ENCODE measurements around the gene CYP4F22.

DNA sequence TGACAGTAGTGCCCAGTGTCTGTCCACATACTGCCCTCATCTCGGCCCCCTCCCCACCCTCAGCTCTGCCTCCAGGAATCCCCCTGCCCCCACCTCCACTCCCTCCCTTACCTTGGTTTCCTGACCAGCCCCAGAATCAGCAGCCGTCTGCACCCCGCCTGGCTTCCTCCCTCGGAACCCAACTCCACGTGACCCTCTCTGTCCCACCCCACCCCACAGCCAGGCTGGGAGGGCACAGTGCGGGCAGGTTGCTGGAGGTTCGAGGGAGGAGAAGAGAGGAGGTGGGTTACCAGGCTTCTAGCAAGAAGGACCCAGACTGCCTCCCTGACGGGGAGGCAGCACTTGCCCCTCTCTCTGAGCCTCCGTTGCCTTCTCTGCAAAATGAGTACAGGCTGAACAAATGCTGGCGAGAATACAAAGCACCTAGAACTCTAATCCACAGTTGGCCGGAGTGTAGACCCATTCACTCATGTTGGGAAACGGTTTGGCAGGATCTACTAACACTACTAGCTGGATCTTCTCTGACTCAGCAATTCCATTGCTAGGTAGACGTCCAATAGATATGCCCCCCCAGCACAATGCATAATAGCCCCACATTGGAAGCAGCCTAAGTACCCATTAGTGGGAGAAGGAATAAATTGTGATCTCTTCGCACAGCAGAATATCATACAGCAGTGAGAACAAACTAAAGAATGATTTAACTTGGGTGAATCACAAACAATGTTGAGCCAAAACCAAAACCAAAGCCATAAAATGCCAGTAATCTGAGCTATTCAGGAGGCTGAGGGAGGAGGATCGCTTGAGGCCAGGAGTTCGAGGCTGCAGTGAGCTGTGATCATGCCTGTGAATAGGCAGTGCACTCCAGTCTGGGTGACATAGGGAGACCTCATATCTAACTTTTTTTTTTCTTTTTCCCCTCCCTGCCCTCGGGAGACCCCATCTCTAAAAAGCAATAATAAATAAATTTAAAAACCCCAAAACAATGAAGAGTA lies 43.6 kb upstream of the CYP4F22 start, which contains the start of gene RASAL3:
- TF ChIP-seq, protein P1, sequence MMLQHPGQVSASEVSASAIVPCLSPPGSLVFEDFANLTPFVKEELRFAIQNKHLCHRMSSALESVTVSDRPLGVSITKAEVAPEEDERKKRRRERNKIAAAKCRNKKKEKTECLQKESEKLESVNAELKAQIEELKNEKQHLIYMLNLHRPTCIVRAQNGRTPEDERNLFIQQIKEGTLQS (IDR thresholded peaks at IDR 0.05), result no peak
- TF ChIP-seq, protein P2, sequence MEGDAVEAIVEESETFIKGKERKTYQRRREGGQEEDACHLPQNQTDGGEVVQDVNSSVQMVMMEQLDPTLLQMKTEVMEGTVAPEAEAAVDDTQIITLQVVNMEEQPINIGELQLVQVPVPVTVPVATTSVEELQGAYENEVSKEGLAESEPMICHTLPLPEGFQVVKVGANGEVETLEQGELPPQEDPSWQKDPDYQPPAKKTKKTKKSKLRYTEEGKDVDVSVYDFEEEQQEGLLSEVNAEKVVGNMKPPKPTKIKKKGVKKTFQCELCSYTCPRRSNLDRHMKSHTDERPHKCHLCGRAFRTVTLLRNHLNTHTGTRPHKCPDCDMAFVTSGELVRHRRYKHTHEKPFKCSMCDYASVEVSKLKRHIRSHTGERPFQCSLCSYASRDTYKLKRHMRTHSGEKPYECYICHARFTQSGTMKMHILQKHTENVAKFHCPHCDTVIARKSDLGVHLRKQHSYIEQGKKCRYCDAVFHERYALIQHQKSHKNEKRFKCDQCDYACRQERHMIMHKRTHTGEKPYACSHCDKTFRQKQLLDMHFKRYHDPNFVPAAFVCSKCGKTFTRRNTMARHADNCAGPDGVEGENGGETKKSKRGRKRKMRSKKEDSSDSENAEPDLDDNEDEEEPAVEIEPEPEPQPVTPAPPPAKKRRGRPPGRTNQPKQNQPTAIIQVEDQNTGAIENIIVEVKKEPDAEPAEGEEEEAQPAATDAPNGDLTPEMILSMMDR (IDR thresholded peaks at IDR 0.05 in 2 of 3, conservative IDR thresholded peaks at IDR 0.05 in 1 of 3; ENCODE audit: borderline replicate concordance in 1 of 3, insufficient read depth in 1 of 3, low read depth in 2 of 3, low read length in 2 of 3), result no peak
- TF ChIP-seq POLR2A (IDR thresholded peaks at IDR 0.05; ENCODE audit: borderline replicate concordance, extremely low read depth, insufficient read depth, insufficient read length) (no peak), SRF (IDR thresholded peaks at IDR 0.05; ENCODE audit: low read depth) (no peak), EZH2 (IDR thresholded peaks at IDR 0.05) (no peak), CBX3 (IDR thresholded peaks at IDR 0.05; ENCODE audit: low read depth) (no peak), YY1 (IDR thresholded peaks at IDR 0.05; ENCODE audit: extremely low read depth, insufficient replicate concordance, low read depth, low read length) (no peak)
- TF ChIP-seq, protein P3, sequence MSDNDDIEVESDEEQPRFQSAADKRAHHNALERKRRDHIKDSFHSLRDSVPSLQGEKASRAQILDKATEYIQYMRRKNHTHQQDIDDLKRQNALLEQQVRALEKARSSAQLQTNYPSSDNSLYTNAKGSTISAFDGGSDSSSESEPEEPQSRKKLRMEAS (IDR thresholded peaks at IDR 0.05), result no peak
- TF ChIP-seq, protein P4, sequence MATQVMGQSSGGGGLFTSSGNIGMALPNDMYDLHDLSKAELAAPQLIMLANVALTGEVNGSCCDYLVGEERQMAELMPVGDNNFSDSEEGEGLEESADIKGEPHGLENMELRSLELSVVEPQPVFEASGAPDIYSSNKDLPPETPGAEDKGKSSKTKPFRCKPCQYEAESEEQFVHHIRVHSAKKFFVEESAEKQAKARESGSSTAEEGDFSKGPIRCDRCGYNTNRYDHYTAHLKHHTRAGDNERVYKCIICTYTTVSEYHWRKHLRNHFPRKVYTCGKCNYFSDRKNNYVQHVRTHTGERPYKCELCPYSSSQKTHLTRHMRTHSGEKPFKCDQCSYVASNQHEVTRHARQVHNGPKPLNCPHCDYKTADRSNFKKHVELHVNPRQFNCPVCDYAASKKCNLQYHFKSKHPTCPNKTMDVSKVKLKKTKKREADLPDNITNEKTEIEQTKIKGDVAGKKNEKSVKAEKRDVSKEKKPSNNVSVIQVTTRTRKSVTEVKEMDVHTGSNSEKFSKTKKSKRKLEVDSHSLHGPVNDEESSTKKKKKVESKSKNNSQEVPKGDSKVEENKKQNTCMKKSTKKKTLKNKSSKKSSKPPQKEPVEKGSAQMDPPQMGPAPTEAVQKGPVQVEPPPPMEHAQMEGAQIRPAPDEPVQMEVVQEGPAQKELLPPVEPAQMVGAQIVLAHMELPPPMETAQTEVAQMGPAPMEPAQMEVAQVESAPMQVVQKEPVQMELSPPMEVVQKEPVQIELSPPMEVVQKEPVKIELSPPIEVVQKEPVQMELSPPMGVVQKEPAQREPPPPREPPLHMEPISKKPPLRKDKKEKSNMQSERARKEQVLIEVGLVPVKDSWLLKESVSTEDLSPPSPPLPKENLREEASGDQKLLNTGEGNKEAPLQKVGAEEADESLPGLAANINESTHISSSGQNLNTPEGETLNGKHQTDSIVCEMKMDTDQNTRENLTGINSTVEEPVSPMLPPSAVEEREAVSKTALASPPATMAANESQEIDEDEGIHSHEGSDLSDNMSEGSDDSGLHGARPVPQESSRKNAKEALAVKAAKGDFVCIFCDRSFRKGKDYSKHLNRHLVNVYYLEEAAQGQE (IDR thresholded peaks at IDR 0.05; ENCODE audit: low read depth), result no peak

Data from HCT116 (cell line).